DMS79 treated with DMSO at 0.1 percent for 48 hours (cell line): ENCODE results near the gene AKAP10.
"Not testable (repeated sequence)": the region's sequence is repeated elsewhere in the genome, so short reads cannot be mapped to it uniquely, and the experiment has no call there.

Experiments
- DNase-seq: peaks from one replicate; lab custom pipeline; 2025; lab: John Stamatoyannopoulos, UW

Gene AKAP10

GRCh38 chr17:19933221-19933620 lies 44.4 kb downstream of the AKAP10 start:
- DNase-seq: no peak

DNA sequence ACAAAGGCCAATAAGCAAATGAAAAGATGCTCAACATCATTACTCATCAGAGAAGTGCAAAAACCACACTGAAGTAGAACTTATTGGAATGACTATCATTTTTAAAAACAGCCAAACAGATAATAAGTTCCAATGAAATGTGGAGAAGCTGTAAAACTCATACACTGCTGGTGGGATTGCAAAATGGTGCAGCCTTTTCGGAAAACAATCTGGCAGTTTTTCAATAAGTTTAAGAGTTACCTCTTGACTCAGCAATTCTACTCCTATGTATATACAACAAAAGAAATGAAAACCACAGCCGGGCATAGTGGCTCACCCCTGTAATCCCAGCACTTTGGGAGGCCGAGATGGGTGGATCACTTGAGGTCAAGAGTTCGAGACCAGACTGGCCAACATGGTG lies 49.3 kb downstream of the AKAP10 start:
- no peak for DNase-seq

- DNase-seq: no peak
Measured at GRCh38 chr17:19915245-19915978, 62.2 kb downstream of the AKAP10 start.

- DNase-seq: no peak
Measured at GRCh38 chr17:19911033-19911432, 66.6 kb downstream of the AKAP10 start.

DNA sequence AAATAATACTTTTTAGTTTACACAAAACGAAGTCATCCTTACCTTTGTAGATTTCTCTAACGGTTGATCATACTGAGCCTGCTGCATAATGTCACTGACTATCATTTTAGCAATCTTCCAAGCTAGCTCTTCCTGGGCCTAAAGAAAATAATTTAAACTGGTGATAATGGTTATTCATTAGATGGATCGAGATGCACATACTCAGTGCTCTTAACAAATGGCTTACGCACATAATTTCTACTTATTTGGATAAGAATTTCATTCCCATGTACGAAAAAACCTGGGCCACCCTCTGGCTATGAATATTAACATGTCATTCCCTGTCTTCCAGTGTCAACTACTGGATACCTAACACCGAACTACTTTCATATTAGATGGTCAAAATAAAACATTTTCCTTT lies 68.5 kb downstream of the AKAP10 start:
- DNase-seq: no peak

GRCh38 chr17:19905502-19905901 lies 72.1 kb downstream of the AKAP10 start:
- no peak for DNase-seq

GRCh38 chr17:19904924-19905323 lies 72.7 kb downstream of the AKAP10 start:
- DNase-seq: no peak

DNA sequence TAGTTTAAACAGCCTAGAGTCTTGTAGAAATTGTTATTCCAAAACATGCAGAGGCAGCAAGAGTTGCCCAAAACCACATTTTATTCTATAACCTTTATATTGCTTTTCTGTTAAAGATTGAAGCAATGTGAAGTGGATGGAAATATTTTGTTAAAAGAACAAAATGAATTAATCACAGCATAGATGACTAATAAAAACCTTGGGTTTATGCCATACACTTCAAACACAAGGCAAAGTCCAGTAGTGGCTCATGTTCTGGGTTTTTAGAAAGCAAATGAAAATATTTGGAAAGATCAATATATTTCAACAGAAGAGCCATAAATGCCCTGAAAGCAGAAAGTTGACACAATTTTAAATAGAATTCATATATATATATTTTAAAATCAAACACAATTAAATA lies 73.2 kb downstream of the AKAP10 start:
- DNase-seq: no peak

GRCh38 chr17:19900809-19901208 lies 76.8 kb downstream of the AKAP10 start:
- DNase-seq: no peak

DNA sequence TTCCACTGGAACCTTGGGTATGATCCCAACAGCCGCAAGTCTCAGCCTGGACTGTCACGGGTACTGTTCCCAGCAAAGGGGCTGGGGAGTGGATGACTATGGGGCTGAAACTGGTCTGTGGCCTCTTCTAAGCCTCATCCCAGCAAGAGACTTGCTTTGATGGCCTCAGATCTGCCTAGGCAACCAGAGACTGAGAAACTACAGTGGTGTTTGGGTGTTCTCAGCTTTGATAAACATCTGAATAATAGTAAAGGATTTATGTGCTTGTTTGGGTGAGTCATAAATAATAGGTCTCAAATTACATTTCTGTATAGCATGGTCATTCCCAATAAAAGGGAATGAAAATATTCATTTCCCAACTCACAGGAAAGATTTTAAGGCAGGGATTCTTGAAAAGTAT lies 79.7 kb downstream of the AKAP10 start:
- DNase-seq: no peak

DNA sequence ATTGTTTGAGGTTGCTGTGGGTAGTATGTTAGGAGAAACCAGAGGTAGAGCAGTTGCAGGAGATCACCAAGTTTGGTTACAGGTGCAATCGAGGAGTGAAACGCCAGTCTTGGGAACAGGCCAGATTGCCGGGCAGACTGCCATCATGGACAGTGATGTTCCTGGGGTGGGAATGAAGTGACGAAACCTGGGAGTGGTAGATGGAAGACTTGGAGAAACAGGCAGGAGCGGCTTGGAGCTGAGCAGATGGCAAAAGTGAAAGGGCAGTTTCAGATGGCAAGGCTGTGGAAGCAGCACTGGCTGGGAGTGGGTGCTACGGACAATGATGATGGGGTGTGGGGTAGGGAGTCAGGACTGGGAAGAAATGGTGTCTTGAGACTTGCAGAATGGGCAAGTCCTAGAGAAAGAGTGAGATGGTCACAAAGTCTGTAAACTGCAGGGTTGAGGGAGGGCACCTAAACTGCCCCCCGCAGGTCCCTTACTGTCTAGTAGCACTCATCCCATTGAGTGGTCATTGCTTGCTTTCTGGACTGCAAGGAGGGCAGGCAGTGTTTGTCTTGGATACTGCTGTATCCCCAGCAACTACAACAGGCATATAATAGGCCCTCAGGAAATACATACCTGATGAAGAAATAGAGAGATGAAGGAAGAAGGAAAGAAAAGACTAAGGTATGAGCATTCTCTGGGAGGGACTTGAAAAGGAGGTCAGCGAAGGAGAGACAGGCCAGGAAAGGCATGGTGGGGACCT lies 80.4 kb downstream of the AKAP10 start:
- DNase-seq: peak; percentile 8

DNA sequence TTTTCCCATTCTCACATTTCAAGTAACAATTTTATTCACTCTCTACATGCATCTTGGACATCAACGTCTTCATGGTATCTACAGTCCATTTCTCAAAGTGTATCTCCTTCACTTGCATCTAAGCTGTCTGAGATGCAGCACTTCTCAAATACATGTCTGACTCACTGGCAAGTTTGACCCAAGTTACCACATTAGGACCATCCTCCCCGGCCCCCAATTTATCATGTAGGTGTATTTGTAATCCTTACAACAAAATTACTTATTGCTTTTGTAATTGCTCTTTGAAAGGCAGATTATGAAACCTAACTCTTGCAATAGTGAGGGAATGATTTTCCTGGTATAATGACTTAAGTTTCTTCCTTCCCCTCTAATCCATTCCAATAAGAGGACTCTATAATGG lies 80.9 kb downstream of the AKAP10 start:
- DNase-seq: no peak

- peak; percentile 8 for DNase-seq
Measured at GRCh38 chr17:19890554-19890953, 87.1 kb downstream of the AKAP10 start.

DNA sequence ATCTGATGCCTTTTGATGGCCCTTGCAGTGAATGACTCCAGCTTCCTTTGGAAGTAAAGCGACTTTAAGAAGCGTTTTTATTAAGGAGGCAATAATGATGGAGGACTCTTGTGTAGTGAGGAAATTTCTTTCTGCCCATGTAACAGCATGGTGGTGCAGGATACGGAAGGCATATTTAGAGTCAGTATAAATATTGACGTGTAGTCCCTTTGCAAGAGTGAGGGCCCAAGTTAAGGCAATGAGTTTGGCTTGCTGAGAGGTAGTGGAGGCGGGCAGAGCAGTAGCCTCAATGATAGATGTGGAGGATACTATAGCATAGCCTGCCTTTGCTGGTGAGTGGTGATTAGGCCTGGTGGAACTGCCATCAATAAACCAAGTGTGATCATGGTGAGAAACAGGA lies 87.6 kb downstream of the AKAP10 start:
- DNase-seq: not testable (repeated sequence)

DNA sequence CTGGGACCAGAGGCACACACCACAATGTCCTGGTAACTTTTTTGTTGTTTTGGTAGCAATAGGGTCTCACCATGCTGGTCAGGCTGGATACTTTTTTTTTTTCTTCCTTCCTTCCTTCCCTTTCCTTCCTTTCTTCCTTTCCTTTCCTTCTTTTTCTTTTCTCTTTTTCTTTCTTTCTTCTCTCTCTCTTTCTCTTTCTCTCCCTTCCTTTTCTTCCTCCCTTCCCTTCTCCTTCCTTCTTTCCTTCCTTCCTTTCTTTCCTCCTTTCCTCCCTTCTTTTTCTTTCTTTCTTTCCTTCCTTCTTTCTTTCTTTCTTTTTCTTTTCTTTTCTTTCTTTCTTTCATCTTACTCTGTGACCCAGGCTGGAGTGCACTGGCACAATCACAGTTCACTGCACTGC lies 91.5 kb downstream of the AKAP10 start:
- no peak for DNase-seq

- DNase-seq: no peak
Measured at GRCh38 chr17:19883537-19884215, 94.0 kb downstream of the AKAP10 start.

DNA sequence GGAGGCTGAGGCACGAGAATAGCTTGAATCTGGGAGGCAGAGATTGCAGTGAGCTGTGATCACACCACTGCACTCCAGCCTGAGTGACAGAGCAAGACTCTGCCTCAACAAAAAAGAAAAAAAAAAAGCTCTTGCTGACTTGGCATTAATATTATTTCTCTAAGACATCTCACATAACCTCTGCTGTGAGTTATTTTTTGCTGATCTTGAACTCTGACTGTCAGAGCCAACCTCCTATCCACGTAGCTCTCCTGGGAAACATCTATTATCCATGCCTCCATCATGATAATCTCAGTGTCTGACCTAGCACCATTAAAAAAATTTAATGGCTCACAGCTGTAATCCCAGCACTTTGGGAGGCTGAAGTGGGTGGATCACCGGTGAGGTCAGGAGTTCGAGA lies 97.2 kb downstream of the AKAP10 start:
- no peak for DNase-seq

- no peak for DNase-seq
Measured at GRCh38 chr17:19877364-19877945, 100.2 kb downstream of the AKAP10 start.

GRCh38 chr17:19876529-19877161 lies 101.0 kb downstream of the AKAP10 start:
- DNase-seq: no peak

GRCh38 chr17:19874256-19874655 lies 103.4 kb downstream of the AKAP10 start:
- no peak for DNase-seq

GRCh38 chr17:19873346-19873745 lies 104.3 kb downstream of the AKAP10 start:
- DNase-seq: no peak

DNA sequence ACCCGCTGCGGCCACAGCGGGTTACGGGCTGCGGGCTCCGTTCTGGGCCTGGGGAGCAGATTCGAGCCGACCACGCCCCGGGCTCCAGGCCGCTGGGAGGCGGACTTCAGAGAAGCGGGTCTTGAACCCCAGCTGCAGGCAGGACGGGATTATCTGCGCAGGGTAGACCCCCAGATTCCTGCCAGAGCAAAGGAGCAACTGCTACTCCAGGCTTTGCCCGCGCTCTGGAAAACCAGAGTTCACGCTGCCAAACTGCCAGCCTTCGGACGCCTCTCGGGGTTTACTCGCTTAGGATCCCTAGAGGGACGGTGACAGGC lies 109.6 kb downstream of the AKAP10 start:
- no peak for DNase-seq
